ENCODE measurements around the gene C10orf105. TPM values are rescaled to one million over a fixed set of nuclear protein-coding genes. Genes with fewer than 3 reads are reported as not detected.
A peak's percentile ranks its signal among the peaks of the same experiment; 100 is the strongest.

Gene C10orf105
- total RNA-seq, 1 experiment from 2014 or later, result not detected

DNA sequence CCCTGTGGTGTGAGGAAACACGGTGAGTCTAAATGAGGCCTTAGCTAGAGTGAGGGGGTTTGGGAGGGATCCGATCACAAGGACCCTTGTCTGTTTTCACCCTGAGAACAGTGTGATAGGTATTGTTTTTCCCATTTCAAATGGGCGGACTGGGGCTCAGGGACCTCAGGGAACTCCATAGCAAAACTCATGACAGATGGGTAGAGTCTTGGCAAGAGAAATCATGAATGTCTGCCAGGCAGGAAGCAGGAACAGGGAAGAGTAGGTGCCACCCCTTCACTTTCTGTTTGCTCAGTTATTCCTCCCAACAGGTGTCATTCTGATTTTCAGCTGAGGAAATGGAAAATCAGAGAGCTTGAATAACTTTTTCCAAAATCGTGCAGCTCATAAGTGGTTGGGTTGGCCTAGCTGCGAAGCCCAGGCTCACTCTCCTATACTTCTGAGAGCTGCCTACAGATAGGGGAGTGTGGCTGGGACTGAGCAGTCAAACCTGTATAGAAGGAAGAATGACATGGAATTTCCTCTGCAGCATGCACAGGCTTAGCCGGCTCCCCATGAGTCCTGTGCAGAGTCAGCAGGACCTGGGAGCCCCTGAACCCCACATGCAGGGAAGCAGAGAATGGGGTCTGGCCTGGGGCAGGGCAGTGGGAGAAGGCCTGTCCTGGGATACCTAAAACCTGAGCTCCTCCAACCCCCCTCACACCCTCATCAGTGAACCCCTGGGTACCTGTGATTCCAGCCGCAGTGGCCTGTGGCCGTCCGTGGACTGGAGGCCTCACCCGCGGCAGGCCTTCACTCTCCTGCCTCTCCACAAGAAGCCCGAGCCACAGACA lies 17.6 kb upstream of the C10orf105 start:
- no peak for DNase-seq (ENCODE audit: low read depth)

DNA sequence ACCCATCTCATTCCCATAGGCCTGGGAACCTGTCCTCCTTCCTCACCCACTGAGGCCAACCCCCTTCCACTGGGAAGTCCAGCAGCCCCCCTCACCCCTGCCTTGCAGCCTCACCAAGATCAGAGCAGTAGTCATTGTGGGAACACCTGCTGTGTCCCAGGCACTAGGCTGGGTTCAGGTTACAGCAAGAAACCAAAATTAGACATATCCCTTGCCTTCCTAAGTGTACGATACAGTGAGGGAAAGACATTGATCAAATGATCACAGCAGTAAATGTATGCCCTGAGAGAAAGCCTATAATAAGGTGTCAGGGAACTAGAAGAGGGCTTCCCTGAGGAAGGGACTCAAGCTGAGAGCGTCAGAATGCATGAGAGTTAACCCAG lies 17.0 kb upstream of the C10orf105 start:
- DNase-seq (ENCODE audit: low read depth), result no peak

DNA sequence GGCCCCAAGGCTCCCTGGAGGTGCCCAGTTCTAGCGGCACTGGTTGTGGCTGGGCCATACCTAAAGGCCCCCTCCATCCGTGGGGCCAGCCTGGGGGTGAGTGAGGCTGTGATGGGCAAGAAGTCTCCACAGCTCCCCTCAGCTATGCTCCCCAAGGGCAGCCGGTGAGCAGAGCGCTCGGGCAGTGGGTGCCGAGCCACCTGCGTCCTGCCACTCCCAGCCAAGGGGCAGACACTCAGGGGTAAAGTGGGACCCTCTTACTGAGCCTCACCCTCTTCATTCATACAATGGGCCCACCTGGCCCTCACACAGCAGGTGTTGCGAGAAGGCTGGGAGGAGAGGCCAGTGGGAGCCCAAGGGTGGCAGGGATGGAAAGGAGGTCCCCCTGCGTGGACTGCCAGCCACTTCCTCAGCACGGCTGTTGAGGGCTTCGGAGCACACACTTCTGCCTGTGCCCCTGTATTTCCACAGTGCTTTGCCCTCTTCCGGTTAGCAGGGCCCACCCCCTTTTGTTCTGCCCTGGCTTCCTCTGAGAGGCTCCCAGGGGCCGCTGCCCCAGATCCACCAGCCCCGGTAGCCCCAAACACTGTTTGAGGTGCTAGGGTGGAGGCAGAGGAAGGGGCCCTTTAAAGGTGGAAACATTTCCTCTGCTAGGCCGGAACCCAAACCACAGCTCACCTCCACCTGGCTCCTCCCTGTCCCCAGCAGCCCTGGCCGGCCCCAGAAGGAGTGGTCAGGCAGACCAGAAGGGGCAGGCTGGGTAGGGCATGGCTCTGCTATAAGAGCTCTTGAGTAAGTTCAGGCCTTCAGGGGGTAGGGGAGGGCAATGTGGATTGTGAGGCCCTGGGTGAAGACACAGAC lies 16.4 kb upstream of the C10orf105 start:
- no peak for DNase-seq (ENCODE audit: low read depth)

DNA sequence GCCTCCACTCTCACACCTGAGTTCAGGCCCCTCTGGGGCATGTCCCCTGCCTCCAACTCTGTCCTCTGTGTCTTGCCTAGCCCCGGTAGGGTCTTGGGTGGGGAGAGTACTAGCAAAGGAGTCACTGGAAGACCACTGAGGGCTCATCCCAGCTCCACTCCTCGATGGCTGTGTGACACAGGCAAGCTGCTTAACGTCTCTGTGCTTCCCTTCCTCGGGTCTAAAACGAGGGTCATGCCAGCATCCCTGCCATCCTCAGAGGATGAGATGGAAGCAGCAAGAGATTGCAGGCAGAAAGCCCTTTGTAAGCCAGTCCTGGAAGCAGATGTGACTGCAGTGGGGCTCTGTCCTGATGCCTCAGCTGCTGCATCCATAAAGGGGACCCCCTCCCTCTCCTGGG lies 15.2 kb upstream of the C10orf105 start:
- DNase-seq (ENCODE audit: low read depth), result no peak

DNA sequence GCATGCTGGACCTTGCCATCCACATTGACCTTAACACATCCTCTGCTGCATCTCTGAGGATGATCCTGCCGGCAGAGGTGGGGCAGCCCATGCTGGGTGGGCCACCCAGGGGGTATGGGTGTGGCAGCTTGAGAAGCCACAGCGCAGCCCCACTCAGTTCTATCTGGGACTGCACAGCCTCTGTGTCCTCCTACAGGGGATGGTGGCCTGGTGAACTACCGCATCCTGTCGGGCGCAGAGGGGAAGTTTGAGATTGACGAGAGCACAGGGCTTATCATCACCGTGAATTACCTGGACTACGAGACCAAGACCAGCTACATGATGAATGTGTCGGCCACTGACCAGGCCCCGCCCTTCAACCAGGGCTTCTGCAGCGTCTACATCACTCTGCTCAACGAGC lies 12.2 kb upstream of the C10orf105 start:
- DNase-seq (ENCODE audit: low read depth), result no peak

DNA sequence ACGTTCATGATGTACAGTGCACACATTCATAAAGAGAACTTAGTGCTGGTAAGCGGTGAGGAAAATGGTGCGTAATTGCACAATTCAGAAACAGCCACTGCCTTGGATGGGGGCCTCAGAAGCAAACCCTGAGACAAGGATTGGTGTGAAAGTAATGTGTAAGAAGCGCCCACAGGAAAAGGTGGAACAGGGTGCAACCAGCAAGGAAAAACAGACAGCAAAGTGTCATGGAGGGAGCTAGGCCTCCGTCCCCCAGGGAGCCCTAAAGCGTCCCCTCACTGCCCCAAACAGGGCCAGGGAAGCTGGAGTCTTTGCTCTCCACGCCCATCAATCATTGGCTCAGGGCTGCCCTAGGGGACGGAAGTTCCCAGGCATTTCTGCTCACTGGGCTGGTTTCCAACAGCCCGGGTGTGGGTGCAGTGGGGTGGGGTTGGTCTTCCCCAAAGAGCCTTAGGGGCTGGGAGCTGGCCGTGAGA lies 9.6 kb upstream of the C10orf105 start:
- peak; percentile 46 for DNase-seq (ENCODE audit: low read depth)

DNA sequence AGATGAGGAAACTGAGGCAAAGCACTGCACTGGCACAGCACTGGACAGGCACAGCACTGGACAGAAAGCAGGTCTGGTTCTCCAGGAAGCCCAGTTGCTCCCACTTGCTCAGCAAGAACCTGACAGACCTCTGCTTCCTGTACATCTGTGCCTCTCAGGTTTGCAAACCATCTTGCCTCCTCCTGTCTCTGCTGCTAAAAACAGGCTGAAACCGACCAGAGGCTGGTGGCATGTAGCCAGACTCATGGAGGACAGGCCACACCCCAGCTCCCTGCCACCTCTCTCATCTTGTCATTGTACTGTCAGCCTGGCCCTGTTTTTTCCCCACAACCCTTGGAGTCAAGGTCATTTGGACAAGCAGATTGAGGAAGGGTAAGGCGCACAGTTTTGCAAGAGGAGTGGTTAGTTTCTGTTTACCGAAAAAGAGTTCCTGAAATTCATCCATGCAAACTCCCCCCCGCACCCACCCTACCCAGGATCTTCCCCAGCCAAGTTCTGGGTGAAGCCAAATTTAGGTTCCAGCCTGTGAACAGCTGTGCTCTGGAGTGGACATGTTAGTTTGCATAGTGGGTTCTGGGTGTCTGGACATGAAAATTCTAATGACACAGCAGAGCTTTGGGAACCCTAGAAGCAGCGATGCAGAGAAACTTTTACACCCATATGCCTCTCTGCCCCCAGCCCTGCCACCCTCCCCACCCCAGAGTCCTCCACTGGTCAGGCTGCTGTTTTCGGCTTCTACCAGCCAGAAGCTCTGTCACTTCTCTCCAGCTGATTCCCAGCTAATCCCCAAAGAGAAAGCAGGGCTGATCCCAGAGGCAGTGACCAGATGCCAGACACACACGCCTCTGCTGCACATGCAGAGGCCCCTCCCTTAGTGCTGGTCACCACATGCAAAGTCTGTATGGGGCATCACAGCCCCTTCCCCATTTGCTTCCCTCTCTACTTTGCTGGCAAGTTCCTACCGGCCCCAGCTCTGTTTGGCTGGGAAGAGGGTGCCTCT lies 8.5 kb upstream of the C10orf105 start:
- DNase-seq (ENCODE audit: low read depth), result no peak

DNA sequence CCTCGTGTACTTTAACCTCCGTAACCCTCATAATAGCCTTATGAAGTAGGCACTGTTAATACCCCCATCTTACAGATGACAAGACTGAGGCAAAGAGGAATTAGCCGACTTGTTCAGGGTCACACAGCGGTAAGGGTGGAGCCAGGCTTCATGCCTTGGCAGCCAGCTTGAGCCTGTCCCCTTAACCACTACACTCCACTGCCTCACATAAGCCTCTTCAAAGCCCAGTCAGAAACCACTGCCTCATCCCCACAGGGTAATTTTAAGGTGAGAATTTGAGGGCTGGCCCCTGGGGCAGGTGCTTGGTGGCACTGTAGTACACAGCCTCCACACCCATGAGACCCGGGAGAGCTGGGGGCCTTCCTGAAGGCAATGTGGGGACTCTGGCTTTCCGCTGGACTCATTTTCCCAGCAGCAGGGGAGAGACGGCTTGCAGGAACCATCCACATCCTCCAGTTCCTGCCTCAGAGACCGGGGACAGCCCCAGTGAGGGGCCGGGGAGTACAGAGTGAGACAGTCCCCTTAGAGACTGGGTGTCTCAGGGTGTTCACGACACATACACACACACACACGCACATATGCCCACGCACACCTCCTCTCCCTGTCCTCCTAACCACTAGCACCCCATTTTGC lies 7.6 kb upstream of the C10orf105 start:
- DNase-seq (ENCODE audit: low read depth), result no peak

DNA sequence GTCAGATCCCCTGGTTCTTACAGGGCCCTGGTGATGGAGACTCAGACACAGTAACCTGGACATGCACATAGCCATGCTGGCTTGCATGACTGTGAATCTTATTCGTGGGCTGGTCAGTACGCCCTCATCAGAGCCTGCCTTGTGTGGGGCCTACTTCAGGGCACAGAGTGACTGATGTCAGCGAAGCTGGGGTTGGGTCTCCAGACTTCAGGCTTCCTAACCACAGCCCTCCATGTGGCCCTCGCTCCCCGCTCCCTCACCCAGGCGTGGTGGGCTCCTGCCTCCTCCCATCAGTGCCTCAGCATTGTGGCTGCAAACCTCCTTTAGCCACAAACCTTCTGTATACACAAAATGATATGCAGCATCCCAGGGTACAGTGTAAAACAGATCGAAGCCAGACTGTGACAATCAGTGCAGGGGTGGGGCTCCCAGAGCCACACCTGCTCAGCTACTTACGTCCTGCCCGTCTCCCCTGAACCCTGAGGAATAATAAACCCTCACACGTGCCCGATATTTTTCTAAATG lies 7.1 kb upstream of the C10orf105 start:
- no peak for DNase-seq (ENCODE audit: low read depth)

DNA sequence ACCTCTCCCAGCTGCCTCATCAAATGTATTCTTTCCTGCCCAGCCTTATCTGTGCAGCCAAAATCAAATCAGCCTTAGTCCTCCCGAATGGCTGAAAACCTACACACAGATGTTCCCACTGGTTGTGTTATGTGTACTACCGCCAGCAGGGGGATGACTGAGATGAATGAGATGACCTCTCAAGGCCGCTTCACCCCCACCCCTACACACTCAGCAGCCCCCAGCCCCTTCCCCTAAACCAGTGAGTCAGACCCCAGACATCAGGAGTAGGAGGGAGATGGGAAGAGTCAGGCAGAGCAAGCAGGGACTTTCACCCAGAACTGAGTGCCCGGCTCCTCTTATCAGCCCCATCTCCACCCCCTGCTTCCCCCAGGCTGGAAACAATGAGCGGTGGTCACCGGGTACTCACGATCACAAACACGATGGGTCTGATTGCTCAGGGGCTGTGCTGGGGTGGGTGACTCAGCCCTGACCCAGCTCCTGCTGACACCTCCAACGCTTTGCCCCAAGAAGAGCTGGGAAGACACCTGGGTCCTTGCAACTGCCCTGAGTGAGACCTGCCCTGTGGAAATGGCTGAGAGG lies 6.5 kb upstream of the C10orf105 start:
- peak; percentile 76 for DNase-seq (ENCODE audit: low read depth)

DNA sequence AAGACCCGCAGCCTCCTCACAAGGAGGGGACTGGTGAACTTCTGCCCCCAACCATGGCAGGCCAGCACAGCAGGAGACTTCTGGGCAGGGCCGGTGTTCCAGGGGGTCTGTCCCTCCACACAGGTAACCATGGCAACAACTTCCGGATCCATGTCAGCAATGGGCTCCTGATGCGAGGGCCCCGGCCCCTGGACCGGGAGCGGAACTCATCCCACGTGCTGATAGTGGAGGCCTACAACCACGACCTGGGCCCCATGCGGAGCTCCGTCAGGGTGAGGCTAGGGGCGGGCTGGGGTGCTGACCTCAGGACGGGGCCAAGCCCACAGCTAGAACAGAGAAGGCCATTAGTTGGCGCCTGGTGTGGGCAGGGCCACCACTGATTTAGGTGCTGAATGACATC lies 5.7 kb upstream of the C10orf105 start:
- DNase-seq (ENCODE audit: low read depth), result no peak

DNA sequence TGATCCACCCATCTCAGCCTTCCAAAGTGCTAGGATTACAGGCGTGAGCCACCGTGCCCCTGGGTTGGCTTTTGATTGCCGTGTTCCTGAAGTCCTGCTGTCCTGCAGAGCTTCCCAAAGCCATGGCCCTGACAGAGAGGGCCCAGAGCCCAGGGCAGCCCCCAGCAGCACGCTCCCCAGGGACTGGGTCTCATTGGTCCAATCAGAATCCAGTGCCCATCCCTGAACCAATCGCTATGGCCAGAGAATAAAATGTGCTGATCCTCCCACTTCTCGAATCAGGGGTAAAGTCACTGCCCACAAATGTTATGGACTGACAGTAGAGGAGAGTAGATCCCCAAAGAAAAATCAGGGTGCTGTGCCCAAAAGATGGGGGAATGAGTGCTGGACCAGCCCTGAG lies 5.0 kb upstream of the C10orf105 start:
- no peak for DNase-seq (ENCODE audit: low read depth)

DNA sequence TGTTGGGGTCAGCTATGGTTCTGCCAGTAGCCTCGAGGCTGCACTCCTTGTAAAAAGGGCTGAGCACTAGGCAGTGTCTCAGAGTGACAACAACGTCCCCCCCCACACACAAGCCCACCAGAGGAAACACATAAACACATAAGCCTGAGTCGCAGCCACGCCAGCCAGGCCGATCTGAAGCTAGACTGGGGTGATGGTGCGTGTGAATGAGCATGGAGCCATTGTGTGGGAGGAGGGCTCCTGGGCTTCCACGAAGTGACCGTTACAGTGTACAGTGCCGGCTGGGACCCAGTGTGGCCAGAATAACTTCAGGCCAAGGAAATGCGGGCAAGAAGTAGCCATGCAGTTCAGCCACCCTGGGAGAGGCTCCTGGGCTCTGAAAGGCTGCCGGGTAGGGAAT lies 3.7 kb upstream of the C10orf105 start:
- DNase-seq (ENCODE audit: low read depth), result no peak

DNA sequence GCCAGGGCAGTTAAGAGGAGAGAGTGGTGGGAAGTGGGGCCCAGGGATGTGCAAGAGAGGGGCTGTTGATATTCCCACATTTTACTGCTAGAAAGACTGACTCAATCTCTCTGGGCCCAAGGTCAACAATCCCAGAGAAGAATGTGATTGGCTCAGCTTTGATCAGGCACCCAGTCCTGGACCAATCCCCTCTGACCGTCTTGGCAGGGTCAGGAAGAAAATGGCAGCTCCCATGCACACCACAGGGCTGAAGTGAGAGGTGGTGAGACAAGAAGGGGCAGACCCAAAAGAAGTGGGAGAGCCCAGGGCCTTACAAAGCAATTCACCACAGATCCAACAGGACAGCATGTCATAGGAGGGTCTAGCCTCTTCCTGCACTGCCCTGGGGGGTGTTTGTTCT lies 3.3 kb upstream of the C10orf105 start:
- no peak for DNase-seq (ENCODE audit: low read depth)

DNA sequence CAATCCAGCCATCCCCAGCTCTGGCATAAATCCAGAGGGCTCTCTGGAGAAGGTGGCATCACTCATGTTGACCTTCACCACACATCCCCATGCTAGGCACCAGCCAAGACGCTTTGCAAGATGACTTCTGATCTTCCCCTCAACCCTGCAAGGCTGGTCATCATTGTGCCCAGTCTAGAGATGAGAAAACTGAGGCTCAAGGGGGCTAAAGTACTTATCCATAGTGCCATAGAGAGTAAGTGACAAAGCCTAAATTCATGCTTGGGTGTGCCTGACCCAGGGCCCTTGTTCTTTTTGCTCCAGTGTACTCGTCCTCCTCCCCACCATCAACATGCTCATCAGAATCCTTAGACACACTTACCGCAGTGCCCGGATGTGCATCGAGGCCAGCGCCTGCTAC lies 1.7 kb upstream of the C10orf105 start:
- DNase-seq (ENCODE audit: low read depth), result no peak

DNA sequence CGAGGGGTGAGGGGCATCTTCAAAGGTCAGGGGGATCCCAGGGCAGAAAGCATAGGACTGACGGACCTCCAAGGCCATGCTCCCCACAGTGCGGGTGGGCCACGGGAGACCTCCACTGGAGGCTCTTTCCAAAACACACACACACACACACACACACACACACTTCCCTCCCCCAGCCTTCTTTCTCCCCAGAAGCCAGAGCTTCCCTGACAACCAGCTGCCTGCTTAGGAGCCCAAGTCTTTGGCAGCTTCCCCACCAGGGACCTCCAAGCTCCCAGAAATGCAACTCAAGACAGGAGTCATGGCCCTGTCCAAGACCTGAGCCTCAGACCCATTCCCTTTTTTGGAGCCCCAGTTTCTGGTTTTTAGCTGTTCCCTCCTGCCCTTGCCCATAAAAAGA lies 710 bp upstream of the C10orf105 start:
- no peak for DNase-seq (ENCODE audit: low read depth)

DNA sequence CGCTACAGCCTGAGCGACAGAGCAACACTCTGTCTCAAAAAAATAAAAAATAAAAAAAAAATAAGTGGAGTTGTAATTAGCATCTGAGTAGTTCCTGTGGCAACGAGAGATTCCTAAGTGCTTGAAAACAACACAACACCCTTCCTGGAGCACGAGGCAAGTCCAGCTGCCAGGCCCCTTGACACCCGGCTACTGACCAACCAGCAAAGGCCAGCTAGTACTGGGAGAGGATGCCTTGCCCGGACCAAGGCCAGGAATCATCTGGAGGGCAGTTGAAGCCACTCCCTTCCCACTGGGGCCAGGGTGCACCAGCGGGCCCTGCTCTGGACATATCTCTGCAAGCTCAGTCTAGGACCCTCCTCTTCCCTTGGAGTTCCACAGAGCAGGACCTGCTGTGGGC lies 536 bp downstream of the C10orf105 start:
- no peak for DNase-seq (ENCODE audit: low read depth)

DNA sequence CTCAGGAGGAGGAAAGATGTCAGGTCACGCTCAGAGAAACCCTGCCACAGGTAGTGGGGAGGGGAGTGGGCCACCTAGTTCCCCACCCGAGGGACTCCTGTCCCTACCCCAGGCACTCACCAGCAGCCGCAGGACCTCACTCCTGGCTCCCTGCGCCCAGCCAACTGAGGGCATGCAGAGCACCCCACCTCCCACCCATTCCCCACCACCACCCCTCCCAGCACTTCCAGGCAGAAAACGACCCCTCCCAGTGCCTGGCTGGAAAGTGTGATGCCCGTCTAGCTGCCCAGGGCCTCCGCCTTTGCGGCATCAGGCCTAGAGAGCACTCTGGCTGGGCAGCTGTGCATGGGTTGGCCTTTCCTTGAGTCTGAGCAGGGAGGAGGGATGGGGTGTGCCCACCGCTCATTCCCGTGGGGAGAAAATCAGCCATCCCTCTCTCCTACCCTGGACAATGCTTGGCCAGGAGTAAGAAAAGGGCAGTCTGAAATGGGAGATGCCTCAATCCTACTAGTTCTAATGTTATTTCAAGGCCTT lies 1.3 kb downstream of the C10orf105 start:
- no peak for DNase-seq (ENCODE audit: low read depth)

DNA sequence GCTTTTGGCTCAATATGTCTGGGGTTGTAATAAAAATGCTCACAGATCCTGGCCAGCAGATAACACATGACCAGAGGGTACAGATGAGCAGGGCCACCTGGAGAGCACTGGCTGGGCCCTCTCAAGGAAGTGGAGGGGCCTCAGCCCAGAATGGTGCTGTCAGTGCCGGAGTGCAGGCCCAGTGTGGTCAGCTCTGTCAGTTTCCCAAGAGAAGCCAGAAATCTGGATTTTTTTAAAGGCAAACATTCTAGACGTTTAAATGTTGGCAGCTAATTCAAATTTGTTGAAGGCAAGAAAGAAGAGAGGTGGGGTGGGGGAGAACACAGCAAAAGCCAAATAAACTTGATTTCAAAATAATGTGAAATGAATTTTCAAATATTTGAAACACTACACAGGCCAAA lies 2.0 kb downstream of the C10orf105 start:
- DNase-seq (ENCODE audit: low read depth), result no peak

DNA sequence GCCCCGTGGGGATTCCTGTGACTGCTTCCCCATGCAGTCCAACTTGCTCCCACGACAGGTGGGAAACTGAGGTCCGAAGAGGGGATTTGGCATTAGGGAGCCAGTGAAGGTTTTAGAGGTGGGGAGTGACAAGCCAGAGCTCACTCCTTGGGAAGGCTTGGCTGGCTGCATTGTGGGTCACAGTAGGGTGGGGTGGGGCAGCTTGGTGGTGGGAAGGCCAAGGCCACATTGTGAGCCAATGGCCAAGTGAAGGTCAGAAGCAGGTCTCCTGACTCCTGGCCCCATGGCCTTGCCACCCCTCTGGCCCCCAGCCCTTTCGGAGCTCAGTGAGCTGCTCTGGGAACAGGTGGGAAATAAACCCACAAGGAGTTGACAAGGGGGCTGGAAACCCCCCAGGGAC lies 2.5 kb downstream of the C10orf105 start:
- no peak for DNase-seq (ENCODE audit: low read depth)
